Measurements from ENCODE around the gene WDR91. TPM values are rescaled to one million over a fixed set of nuclear protein-coding genes. Genes with fewer than 3 reads are reported as not detected.
"Not testable (repeated sequence)": the region's sequence is repeated elsewhere in the genome, so short reads cannot be mapped to it uniquely, and the experiment has no call there.

Gene WDR91
- total RNA-seq, 1 donor from 2014 or later: 30.0 TPM

GRCh38 chr7:135174941-135175340 is 36.4 kb downstream of the WDR91 start:
- intact Hi-C loops (cut with DNase I): no loop called here
- no peak for DNase-seq

GRCh38 chr7:135173916-135174315 is 37.4 kb downstream of the WDR91 start:
- intact Hi-C loops (cut with DNase I); ATAC-seq; DNase-seq; H3K27me3 ChIP-seq; H3K36me3 ChIP-seq; H3K4me3 ChIP-seq; H3K27ac ChIP-seq; H3K9me3 ChIP-seq: not testable (repeated sequence)
- peaks cover 13% of the 10 kb centered on the region for H3K4me1 ChIP-seq

More at GRCh38 chr7:135174941-135175340, 36.4 kb downstream of the WDR91 start:
- Histone ChIP-seq H3K4me1 (peaks cover 4% of the 10 kb centered on the region), H3K27me3 (no peaks in the 10 kb centered on the region), H3K36me3 (no peaks in the 10 kb centered on the region), H3K9me3 (peaks cover 1% of the 10 kb centered on the region), H3K27ac (no peak overlapping the region), H3K4me3 (no peak overlapping the region)
- no peak for ATAC-seq
- TF ChIP-seq, protein P1, sequence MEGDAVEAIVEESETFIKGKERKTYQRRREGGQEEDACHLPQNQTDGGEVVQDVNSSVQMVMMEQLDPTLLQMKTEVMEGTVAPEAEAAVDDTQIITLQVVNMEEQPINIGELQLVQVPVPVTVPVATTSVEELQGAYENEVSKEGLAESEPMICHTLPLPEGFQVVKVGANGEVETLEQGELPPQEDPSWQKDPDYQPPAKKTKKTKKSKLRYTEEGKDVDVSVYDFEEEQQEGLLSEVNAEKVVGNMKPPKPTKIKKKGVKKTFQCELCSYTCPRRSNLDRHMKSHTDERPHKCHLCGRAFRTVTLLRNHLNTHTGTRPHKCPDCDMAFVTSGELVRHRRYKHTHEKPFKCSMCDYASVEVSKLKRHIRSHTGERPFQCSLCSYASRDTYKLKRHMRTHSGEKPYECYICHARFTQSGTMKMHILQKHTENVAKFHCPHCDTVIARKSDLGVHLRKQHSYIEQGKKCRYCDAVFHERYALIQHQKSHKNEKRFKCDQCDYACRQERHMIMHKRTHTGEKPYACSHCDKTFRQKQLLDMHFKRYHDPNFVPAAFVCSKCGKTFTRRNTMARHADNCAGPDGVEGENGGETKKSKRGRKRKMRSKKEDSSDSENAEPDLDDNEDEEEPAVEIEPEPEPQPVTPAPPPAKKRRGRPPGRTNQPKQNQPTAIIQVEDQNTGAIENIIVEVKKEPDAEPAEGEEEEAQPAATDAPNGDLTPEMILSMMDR (IDR thresholded peaks at IDR 0.05): no peak

DNA sequence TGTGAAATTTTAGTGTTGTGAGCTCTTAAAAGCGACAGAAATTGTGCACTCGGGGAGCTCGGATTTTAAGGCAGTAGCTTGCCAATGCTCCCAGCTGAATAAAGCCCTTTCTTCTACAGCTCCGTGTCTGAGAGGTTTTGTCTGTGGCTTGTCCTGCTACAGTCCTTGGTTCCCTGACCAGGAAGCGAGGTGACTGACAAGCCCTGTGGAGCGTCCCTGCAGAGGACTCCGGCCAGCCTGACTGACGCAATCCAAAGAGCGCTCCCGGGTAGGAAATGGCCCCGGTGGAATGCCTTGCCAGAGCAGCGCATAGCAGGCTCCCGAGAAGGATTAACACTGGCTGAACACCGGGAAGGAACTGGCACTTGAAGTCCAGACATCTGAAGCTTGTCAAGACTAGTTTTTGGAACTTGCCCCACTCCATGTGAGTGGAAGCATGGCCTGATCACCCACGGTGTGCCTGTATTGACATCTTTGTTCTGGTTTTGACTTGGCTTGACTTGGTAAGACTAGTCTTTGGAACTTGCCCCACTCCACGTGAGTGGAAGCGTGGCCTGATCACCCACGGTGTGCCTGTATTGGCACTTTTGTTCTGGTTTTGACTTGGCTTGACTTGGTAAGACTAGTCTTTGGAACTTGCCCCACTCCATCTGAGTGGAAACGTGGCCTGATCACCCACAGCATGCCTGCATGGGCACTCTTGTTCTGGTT is 39.6 kb downstream of the WDR91 start:
- intact Hi-C loops (cut with DNase I); ATAC-seq; H3K4me3 ChIP-seq; H3K9me3 ChIP-seq; H3K27me3 ChIP-seq; DNase-seq: not testable (repeated sequence)
- peaks cover 14% of the 10 kb centered on the region for H3K36me3 ChIP-seq
- H3K27ac ChIP-seq: peak overlapping the region; percentile 99
- peaks cover 32% of the 10 kb centered on the region for H3K4me1 ChIP-seq

DNA sequence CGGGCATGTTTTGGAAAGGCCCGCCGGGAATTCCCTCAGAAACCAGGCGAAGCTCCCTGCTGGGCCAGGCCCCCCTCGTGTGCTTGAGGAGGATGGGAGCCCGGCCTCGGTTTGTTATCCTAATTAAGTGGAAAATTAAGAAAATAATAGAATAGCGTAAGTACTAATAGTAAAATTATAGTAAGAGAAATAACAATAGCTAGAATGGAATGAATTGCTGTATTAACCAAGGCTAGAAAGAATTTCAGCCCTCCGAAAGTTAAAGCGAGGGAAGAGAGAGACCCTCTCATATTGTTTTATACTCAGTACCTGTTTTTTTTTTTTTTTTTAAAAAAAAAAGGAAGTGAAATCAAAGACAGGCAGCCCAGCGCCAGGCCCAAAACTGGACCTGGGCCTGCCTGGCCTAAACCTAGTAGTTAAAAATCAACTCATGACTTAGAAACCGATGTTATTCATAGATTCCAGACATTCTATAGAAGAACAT is 40.3 kb downstream of the WDR91 start:
- Histone ChIP-seq H3K4me3 (peak overlapping the region; percentile 94), H3K27ac (peak overlapping the region; percentile 99), H3K36me3 (peaks cover 21% of the 10 kb centered on the region), H3K4me1 (peaks cover 34% of the 10 kb centered on the region)
- H3K9me3 ChIP-seq; intact Hi-C loops (cut with DNase I); DNase-seq; H3K27me3 ChIP-seq; ATAC-seq: not testable (repeated sequence)

DNA sequence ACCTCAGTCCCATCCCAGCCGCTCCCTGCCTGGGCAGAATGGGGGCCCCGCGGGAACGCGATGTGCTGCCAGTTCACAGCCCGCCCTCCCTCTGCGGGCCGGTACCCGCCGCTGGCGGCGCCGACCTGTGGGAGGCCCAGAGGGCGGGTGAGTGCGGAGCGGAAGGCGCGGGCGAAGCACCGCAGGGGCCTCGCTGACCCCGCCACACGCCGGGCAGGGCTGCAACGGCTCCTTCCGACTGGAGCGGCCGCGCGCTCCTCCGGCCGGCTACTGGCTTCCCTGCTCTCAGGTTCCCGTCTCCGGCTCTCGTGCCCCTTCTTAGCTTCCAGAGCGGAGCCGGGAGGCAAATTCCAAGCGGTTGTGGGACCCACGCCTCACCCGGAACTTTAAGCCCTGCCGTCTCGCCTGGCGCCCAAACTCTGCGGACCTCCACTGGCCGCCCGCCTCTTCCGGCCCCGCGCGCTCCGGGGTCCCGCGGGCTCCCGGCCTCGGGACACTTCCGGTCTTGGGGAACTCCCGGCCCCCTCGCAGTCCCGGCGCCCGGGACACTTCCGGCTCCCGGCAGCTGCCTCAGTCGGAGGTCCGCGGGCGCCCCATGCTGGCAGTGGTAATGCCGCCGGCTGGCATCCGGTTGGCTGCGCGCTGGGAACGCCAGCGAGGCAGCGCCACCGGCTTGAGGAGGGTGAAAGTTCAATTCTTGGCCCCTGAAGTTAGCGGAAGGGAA is 40.9 kb downstream of the WDR91 start, which contains the start of gene CYREN:
Gene CYREN (minus strand): TSS at position 434 of the 724 bp plus-strand sequence. CDS start 1,785 bp downstream, outside the sequence.
- TF ChIP-seq, protein P1 (IDR thresholded peaks at IDR 0.05): peak; percentile 60
- Histone ChIP-seq H3K4me3 (peak within 1 kb of the TSS; percentile 94), H3K36me3 (peaks cover 27% of the 10 kb centered on the region), H3K27ac (peak within 1 kb of the TSS; percentile 99), H3K9me3 (no peaks in the 10 kb centered on the region), H3K4me1 (peaks cover 40% of the 10 kb centered on the region), H3K27me3 (no peaks in the 10 kb centered on the region)
- ATAC-seq (peak; percentile 96), DNase-seq (peak; percentile 99)
- intact Hi-C loops (cut with DNase I): no loop called here

DNA sequence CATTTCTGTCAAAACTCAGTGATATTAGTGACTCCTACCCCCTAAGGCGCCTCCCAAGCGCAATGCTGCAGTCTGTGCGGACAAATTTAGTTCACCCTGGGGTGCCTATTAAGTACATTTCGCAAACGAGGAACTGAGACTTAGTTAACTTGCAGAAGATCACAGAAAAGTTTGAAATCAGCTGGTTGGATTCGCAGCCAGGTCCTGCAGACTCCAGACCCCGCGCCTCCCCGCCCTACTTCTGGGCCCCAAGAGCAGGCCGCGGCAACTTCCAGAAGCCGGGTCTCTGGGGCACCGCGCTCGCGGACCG is 41.4 kb downstream of the WDR91 start:
- Histone ChIP-seq H3K9me3 (no peaks in the 10 kb centered on the region), H3K36me3 (peaks cover 32% of the 10 kb centered on the region), H3K4me1 (peaks cover 45% of the 10 kb centered on the region), H3K27me3 (no peaks in the 10 kb centered on the region), H3K27ac (peak overlapping the region; percentile 99), H3K4me3 (peak overlapping the region; percentile 94)
- ATAC-seq (no peak), DNase-seq (no peak)
- TF ChIP-seq, protein P1 (IDR thresholded peaks at IDR 0.05): no peak
- intact Hi-C loops (cut with DNase I): loop anchor here (10.0 kb wide), 2 partner anchors 185 to 215 kb away; partner anchors contain the start of gene AGBL3

Data from upper lobe of right lung (tissue), 1 donor.